Measurements from ENCODE around the gene SMIM38. TPM values are rescaled to one million over a fixed set of nuclear protein-coding genes. Genes with fewer than 3 reads are reported as not detected.
A peak's percentile ranks its signal among the peaks of the same experiment; 100 is the strongest.

Gene SMIM38
- total and polyA plus RNA-seq, 2 of the 4 experiments (the other 2 are of a cell fraction), result under 0.01 to 0.05 TPM

DNA sequence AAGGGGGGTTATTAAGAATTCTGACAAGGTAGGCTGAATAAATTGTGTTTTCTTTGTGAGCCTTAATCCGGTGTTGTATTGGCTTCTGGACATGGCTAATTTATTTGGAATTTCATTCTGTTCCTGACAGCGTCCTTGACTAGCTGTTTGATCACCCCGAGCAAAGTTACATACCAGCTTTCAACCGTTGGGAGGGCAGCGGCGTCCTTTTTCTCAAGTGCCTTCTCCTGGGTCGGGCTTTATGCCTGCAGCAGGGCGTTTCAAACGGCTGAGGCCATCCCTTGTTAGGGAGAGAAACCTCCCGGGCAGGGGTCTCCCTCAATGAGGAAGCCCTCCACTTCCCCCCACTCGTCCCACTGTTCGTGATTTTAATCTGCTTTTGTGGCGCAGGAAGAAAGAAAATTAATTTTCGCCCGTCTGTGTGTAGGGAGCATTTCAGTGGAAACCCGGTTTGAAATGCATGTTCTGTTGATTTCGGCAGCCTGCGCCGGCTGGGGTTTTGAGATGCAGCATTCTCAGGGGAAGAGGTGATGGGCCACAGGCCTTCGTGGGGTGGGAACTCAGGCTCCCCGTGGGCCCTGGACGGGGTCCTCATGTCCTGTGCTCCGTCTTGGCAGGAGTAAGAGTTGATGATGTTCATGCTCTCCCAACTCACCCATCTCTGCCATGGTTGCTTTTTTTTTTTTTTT is 2.9 kb upstream of the SMIM38 start:
- Histone ChIP-seq H3K14ac (replicated peaks; ENCODE audit: low read depth, low read length) (peak overlapping the region; percentile 9; the same call in 1 of the 2 replicates), H3K79me1 (ENCODE audit: low read depth in 1 of 2, low read length in 2 of 2) (no peaks in the 10 kb centered on the region), H2AK5ac (ENCODE audit: low read depth, low read length) (0 out of 2 replicates have a peak overlapping the region, but pooled peaks have one; percentile 15), H2BK120ac (ENCODE audit: low read depth, low read length) (no peak overlapping the region), H4K8ac (ENCODE audit: low read depth in 2 of 2, low read length in 2 of 2) (peak overlapping the region; percentile 12 to 13; a peak in 1 of 4 replicates), H3K36me3 (ENCODE audit: control insufficient read depth, insufficient read depth, low read length) (no peaks in the 10 kb centered on the region), H3K18ac (ENCODE audit: low read depth, low read length) (no peak overlapping the region), H3K9ac (ENCODE audit: low read depth, low read length) (no peak overlapping the region), H3K4me2 (ENCODE audit: low read depth, low read length) (no peak overlapping the region), H3K9me3 (ENCODE audit: control insufficient read depth, insufficient read depth, low read length) (no peaks in the 10 kb centered on the region; the same call in 1 of the 2 replicates), H3K56ac (ENCODE audit: extremely low read depth, insufficient read depth, low read length) (no peak overlapping the region), H2BK5ac (ENCODE audit: low read depth, low read length, poor library complexity, severe bottlenecking) (no peak overlapping the region), H3K4me3 (ENCODE audit: insufficient read depth, low read depth, low read length) (no peak overlapping the region), H4K20me1 (ENCODE audit: insufficient read depth, low read length) (no peaks in the 10 kb centered on the region), H3K23ac (ENCODE audit: low read depth, low read length) (no peak overlapping the region), H2AK9ac (replicated peaks; ENCODE audit: low read depth, low read length, poor library complexity) (no peak overlapping the region), H2AFZ (replicated peaks; ENCODE audit: low read length, poor library complexity) (peak overlapping the region; percentile 69), H3K4ac (ENCODE audit: low read depth, low read length) (peak overlapping the region; percentile 33; the same call in 1 of the 2 replicates), H3K9me1 (ENCODE audit: insufficient read depth, low read length) (peaks cover 3% of the 10 kb centered on the region; the same call in 1 of the 2 replicates), H3K27ac (ENCODE audit: insufficient read depth, low read length) (no peak overlapping the region), H4K5ac (ENCODE audit: low read depth, low read length) (no peak overlapping the region), H2BK20ac (ENCODE audit: low read depth, low read length) (no peak overlapping the region), H3K27me3 (ENCODE audit: control insufficient read depth, insufficient read depth, low read length) (no peaks in the 10 kb centered on the region), H3K4me1 (ENCODE audit: control insufficient read depth, insufficient read depth, low read length) (peaks cover 20% of the 10 kb centered on the region), H2BK15ac (ENCODE audit: low read depth, low read length) (no peak overlapping the region), H4K91ac (ENCODE audit: insufficient read depth, low read depth, low read length) (no peak overlapping the region)
- in situ Hi-C loops (cut with MboI; ENCODE audit: low sequenced_read_pairs) (no loop called here), intact Hi-C loops (cut with micrococcal nuclease) (no loop called here), dilution Hi-C loops (cut with HindIII; ENCODE audit: low sequenced_read_pairs, unreplicated experiment) (no loop called here)
- WGBS, 2 experiments (ENCODE audit: extremely low coverage in 2 of 2, insufficient read length in 1 of 2), result 30% methylated on average over 2 of the region's 23 CpGs; no CpG with 5 or more reads in 1 of the 2 experiments
- ATAC-seq (ENCODE audit: low read depth) (no peak), DNase-seq (no peak)
- BruUV-seq (replicated peaks), result no TSS peak
- CTCF ChIA-PET, result no interaction called here
- POLR2A ChIA-PET (ENCODE audit: unreplicated experiment), result interaction anchor here (0.5 kb wide), 1 partner anchor 38 kb away, joined by 12 read pairs; no protein-coding TSS in a partner anchor
- TF ChIP-seq CEBPB (IDR thresholded peaks at IDR 0.05; ENCODE audit: low read depth, low read length), result no peak
- TF ChIP-seq BHLHE40 (IDR thresholded peaks at IDR 0.05; ENCODE audit: low read depth, low read length), result no peak
- no peak for TF ChIP-seq NFE2L2 (IDR thresholded peaks at IDR 0.05; ENCODE audit: low read depth, low read length)
- no peak for TF ChIP-seq SMC3 (IDR thresholded peaks at IDR 0.05; ENCODE audit: low read depth, low read length)
- no peak for TF ChIP-seq MAFK (IDR thresholded peaks at IDR 0.05; ENCODE audit: low read depth, low read length)
- no peak for TF ChIP-seq RFX5 (IDR thresholded peaks at IDR 0.05; ENCODE audit: low read depth, low read length)
- TF ChIP-seq MAZ (IDR thresholded peaks at IDR 0.05; ENCODE audit: borderline replicate concordance, low read depth, low read length), result no peak
- TF ChIP-seq, protein P1, sequence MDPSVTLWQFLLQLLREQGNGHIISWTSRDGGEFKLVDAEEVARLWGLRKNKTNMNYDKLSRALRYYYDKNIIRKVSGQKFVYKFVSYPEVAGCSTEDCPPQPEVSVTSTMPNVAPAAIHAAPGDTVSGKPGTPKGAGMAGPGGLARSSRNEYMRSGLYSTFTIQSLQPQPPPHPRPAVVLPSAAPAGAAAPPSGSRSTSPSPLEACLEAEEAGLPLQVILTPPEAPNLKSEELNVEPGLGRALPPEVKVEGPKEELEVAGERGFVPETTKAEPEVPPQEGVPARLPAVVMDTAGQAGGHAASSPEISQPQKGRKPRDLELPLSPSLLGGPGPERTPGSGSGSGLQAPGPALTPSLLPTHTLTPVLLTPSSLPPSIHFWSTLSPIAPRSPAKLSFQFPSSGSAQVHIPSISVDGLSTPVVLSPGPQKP (IDR thresholded peaks at IDR 0.05; ENCODE audit: borderline replicate concordance, low read depth, low read length), result no peak
- TF ChIP-seq MXI1 (IDR thresholded peaks at IDR 0.05; ENCODE audit: borderline replicate concordance, low read depth, low read length), result no peak
- TF ChIP-seq, protein P2, sequence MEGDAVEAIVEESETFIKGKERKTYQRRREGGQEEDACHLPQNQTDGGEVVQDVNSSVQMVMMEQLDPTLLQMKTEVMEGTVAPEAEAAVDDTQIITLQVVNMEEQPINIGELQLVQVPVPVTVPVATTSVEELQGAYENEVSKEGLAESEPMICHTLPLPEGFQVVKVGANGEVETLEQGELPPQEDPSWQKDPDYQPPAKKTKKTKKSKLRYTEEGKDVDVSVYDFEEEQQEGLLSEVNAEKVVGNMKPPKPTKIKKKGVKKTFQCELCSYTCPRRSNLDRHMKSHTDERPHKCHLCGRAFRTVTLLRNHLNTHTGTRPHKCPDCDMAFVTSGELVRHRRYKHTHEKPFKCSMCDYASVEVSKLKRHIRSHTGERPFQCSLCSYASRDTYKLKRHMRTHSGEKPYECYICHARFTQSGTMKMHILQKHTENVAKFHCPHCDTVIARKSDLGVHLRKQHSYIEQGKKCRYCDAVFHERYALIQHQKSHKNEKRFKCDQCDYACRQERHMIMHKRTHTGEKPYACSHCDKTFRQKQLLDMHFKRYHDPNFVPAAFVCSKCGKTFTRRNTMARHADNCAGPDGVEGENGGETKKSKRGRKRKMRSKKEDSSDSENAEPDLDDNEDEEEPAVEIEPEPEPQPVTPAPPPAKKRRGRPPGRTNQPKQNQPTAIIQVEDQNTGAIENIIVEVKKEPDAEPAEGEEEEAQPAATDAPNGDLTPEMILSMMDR (conservative IDR thresholded peaks at IDR 0.05; ENCODE audit: low read depth, low read length), result no peak
- TF ChIP-seq RAD21 (IDR thresholded peaks at IDR 0.05; ENCODE audit: low read length), result no peak
- TF ChIP-seq CHD1 (IDR thresholded peaks at IDR 0.05; ENCODE audit: low read depth, low read length), result no peak
- TF ChIP-seq, protein P3, sequence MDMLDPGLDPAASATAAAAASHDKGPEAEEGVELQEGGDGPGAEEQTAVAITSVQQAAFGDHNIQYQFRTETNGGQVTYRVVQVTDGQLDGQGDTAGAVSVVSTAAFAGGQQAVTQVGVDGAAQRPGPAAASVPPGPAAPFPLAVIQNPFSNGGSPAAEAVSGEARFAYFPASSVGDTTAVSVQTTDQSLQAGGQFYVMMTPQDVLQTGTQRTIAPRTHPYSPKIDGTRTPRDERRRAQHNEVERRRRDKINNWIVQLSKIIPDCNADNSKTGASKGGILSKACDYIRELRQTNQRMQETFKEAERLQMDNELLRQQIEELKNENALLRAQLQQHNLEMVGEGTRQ (IDR thresholded peaks at IDR 0.05; ENCODE audit: low read depth, low read length), result no peak
- TF ChIP-seq FOS (IDR thresholded peaks at IDR 0.05; ENCODE audit: low read depth, low read length), result no peak
- no peak for TF ChIP-seq RCOR1 (IDR thresholded peaks at IDR 0.05; ENCODE audit: insufficient replicate concordance, low read length)

Measured in IMR-90 (cell line).